ENCODE results near the gene KRTAP10-11.

Gene KRTAP10-11

DNA sequence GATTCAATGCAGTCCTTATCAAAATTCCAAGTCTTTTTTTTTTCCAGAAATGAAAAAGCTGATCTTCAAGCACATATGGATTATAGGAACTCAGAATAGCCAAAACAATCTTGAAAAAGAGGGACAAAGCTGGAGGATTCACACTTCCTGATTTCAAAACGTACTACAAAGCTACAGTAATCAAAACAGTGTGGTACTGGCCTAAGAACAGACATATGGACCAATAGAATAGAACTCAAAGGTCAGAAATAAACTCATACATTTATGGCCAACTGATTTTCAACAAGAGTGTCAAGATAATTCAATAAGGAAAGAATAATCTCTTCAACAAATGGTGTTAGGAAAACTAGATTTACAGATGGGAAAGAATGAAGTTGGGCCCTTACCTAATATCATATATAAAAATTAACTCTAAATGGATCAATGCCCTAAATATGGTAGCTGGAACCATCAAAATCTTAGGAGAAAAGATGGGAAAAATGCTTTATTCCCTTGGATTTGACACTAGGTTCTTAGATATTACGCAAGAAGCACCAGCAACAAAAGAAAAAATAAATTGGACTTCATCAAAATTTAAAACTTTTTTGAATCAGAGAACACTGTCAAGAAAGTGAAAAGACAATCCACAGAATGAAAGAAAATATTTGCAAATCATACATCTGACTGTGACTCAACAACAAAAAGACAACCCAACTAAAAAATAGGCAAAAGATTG lies 46.7 kb downstream of the KRTAP10-11 start:
- TF ChIP-seq GATA3 (IDR thresholded peaks at IDR 0.05; ENCODE audit: low read depth, low read length) (no peak), GATA2 (IDR thresholded peaks at IDR 0.05; ENCODE audit: low read depth, low read length) (no peak)

DNA sequence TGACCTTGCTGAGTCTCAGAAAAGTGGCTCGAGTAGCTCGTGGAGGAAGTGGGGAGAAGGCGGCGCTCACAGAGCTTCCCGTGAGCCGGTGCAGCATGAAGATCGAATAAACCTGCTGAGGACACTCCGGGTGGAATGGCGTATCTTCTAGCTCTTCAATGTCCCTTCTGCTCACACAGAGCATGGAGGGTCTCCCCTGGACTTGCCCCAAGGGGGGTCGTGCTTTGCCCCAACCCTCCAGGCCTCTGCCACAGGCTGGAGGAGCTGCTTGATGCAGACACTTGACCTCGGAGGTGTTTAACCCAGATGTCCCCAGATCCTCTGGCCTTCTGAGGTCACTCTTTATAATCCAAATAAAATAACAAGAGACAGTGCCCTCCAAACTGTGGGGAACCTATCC lies 48.6 kb downstream of the KRTAP10-11 start:
- no peak for TF ChIP-seq GATA3 (IDR thresholded peaks at IDR 0.05; ENCODE audit: low read depth, low read length)
- no peak for TF ChIP-seq GATA2 (IDR thresholded peaks at IDR 0.05; ENCODE audit: low read depth, low read length)

DNA sequence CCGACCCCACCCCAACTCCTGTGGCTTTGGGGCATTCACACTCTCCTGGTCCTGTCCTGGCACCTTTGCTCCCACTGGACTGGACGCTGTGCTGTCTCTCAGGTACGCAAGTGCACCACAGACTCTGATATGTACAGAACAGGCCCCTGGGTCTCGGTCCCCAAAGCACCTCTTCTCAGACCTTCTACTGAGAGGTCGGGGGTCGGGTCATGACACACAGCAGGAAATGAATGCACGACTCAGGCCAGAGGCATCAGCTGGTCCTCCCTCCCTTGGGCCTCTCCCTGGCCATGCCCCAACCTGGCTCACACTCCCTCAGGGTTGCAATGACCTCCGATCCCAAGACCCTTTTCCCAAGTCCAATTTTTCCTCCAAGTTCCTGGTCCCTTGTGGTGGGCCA lies 49.0 kb downstream of the KRTAP10-11 start:
- no peak for TF ChIP-seq GATA3 (IDR thresholded peaks at IDR 0.05; ENCODE audit: low read depth, low read length)
- TF ChIP-seq GATA2 (IDR thresholded peaks at IDR 0.05; ENCODE audit: low read depth, low read length): no peak

DNA sequence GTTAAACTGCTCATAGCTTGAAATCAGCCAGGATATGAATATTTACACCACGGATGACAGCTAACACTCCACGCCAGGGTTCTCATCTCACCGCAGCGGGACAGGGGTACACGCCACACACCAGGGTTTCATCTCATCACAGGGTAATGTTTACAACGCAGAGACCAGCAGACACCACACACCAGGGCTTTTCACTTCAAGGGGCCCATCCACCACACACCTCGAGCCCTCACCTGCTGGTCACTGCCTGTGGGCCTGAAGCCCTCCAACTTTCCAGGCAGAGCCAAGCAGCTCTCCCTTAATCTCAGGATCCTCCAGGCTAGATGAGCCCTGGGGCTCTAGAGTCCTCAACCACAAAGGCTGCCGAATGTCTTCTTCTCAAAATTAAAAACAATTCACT lies 49.4 kb downstream of the KRTAP10-11 start:
- TF ChIP-seq GATA2 (IDR thresholded peaks at IDR 0.05; ENCODE audit: low read depth, low read length) (no peak), GATA3 (IDR thresholded peaks at IDR 0.05; ENCODE audit: low read depth, low read length) (no peak)

DNA sequence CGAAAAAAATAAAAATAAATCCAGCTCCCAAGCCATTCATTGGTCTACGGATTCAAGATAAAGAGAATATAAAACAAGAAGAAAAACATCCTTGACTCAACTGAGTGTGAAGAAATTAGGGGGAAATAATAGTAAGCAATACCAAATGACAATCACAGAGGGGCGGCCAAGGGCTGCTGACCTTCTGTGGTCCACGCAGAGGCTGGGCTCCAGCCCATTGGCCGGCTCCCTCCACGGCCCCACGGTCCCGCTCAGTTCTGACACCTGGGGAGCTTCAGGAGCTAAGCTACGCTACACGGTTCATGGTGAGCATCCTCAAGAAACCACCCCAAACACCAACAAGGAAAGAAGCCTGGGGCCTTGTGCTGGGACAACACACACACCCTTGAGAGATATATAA lies 50.4 kb downstream of the KRTAP10-11 start:
- no peak for TF ChIP-seq GATA2 (IDR thresholded peaks at IDR 0.05; ENCODE audit: low read depth, low read length)
- TF ChIP-seq GATA3 (IDR thresholded peaks at IDR 0.05; ENCODE audit: low read depth, low read length): no peak

Data from SH-SY5Y (cell line).